GM12878 (cell line): ENCODE measurements around the gene RPS6KA4. TPM values are rescaled to one million over a fixed set of nuclear protein-coding genes. Genes with fewer than 3 reads are reported as not detected.

Experiments
- EED ChIP-seq: sonication (generic); IDR thresholded peaks from 2 replicates; pipeline ENCODE4 v1.6.1; 2016; ENCODE audit warnings: antibody characterized with exemption, low read depth
- ELK1 ChIP-seq: IDR thresholded peaks from 2 replicates; pipeline ENCODE4 v1.6.1; 2012; ENCODE audit warnings: low read depth, low read length, improper control_type of control experiment
- GABPA ChIP-seq: IDR thresholded peaks from 2 replicates; pipeline ENCODE4 v1.6.1; 2014; ENCODE audit warnings: antibody characterized with exemption, low read depth, mild to moderate bottlenecking, inconsistent platforms
- IKZF1 ChIP-seq: fragments of 450-650 bp; conservative IDR thresholded peaks from 2 replicates; pipeline ENCODE4 v1.6.1; 2017; ENCODE audit warnings: antibody characterized with exemption, mild to moderate bottlenecking
- JUND ChIP-seq: IDR thresholded peaks from 2 replicates; pipeline ENCODE4 v1.6.1; 2012; ENCODE audit warnings: low read depth, mild to moderate bottlenecking, low read length, improper control_type of control experiment, moderate library complexity
- NBN ChIP-seq: fragments of 450-650 bp; IDR thresholded peaks from 2 replicates; pipeline ENCODE4 v1.6.1; 2016
- NR2C2 ChIP-seq: IDR thresholded peaks from 2 replicates; pipeline ENCODE4 v1.6.1; 2011; ENCODE audit warnings: borderline replicate concordance, low read depth; ENCODE audit not compliant: control insufficient read depth, insufficient read length
- POLR2AphosphoS2 ChIP-seq: IDR thresholded peaks from 2 replicates; pipeline ENCODE4 v1.6.1; 2011; ENCODE audit warnings: low read depth, mild to moderate bottlenecking, low read length, improper control_type of control experiment, moderate library complexity
- SPI1 ChIP-seq: IDR thresholded peaks from 2 replicates; pipeline ENCODE4 v1.6.1; 2011; ENCODE audit warnings: low read depth, mild to moderate bottlenecking, low read length, moderate library complexity, borderline replicate concordance; ENCODE audit not compliant: insufficient read depth
- SREBF2 ChIP-seq: IDR thresholded peaks from 2 replicates; pipeline ENCODE4 v1.6.1; 2012; ENCODE audit warnings: mild to moderate bottlenecking, low read length
- STAT1 ChIP-seq: fragments of 450-650 bp; conservative IDR thresholded peaks from 2 replicates; pipeline ENCODE4 v1.6.1; 2014; ENCODE audit warnings: antibody characterized with exemption, mild to moderate bottlenecking
- USF1 ChIP-seq: IDR thresholded peaks from 2 replicates; pipeline ENCODE4 v1.6.1; 2011; ENCODE audit warnings: borderline replicate concordance, low read depth, mild to moderate bottlenecking, moderate library complexity, mixed read lengths, low read length; ENCODE audit not compliant: insufficient read depth; ENCODE audit errors: extremely low read length
- ZNF592 ChIP-seq: fragments of 450-650 bp; IDR thresholded peaks from 2 replicates; pipeline ENCODE4 v1.6.1; 2017; ENCODE audit warnings: mild to moderate bottlenecking, moderate library complexity
- polyA plus RNA-seq, 11 experiments: library from polyadenylated mRNA; depleted of rRNA in 4 of 11; unstranded in 6 of 11; stranded (reverse) in 5 of 11; fragments of >200 nt; fragmentation: Nextera tagmentation in 4 of 11; fragmentation: Illumina TruSeq in 1 of 11; extraction: Ambion mirVana in 4 of 11; extraction: Trizol in 1 of 11; gene quantifications; 1 replicate in 1 of 11; 2 replicates in 10 of 11; pipeline versions ENCODE4 v1.2.1 to v1.2.3, GENCODE V29; 2011 to 2016; ENCODE audit warnings: inconsistent platforms in 2 of 11, missing spikeins in 2 of 11, low read depth in 1 of 11
- total RNA-seq, 4 experiments: library from RNA; depleted of rRNA in 3 of 4; stranded (reverse); fragments of >200 nt in 3 of 4; fragmentation: Illumina TruSeq in 1 of 4; extraction: Trizol in 1 of 4; gene quantifications; 2 replicates each; pipeline versions ENCODE4 v1.2.1 to v1.2.3, GENCODE V29; 2013 to 2021
- TF ChIP-seq, protein P1 (sequence below): fragments of 450-650 bp; IDR thresholded peaks from 2 replicates; pipeline ENCODE4 v1.6.1; 2017; ENCODE audit warnings: low read depth, mild to moderate bottlenecking, moderate library complexity
- TF ChIP-seq, protein P2 (sequence below): fragments of 450-650 bp; formaldehyde crosslinking; IDR thresholded peaks from 2 replicates; pipeline ENCODE4 v1.4.0; 2022; ENCODE audit warnings: mild to moderate bottlenecking, moderate library complexity

Gene RPS6KA4
- total and polyA plus RNA-seq, 10 of the 15 experiments (the other 5 are each of a cell fraction or from before 2014, with no cell fraction given) = 0.34 to 32.6 (median 11.3) TPM

DNA sequence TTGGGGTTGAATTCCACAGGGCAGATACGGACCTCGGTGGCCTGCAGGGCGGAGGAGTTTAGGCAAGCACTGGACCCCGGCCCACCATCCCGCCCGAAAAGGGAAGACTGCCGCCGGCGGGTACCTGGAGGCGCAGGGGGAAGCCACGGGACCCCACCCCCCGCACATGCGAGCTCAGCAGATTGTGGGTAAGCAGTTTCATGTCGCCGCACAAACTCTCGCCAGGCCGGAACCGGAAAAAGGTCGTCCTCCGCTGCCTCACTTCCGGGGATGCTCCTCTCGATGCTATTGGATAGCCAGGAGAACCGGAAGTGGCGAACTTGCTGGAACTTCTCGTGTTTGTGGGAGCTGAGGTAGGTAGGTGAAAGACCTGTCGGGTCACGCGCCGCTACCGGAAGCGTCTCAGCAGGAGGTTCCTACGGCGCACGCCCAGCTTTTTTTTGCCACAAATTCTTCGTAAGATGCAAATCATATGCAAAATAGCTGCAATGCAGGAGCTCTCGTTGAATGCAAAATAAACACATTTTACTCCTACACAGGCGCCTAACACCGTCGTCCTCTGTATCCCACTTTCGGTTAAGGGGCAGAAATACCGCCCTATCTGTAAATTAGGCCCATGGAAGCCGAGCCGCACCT, 41.5 kb upstream of the RPS6KA4 start, which contains the start of gene TRMT112 (continued):
- TF ChIP-seq, protein P1, sequence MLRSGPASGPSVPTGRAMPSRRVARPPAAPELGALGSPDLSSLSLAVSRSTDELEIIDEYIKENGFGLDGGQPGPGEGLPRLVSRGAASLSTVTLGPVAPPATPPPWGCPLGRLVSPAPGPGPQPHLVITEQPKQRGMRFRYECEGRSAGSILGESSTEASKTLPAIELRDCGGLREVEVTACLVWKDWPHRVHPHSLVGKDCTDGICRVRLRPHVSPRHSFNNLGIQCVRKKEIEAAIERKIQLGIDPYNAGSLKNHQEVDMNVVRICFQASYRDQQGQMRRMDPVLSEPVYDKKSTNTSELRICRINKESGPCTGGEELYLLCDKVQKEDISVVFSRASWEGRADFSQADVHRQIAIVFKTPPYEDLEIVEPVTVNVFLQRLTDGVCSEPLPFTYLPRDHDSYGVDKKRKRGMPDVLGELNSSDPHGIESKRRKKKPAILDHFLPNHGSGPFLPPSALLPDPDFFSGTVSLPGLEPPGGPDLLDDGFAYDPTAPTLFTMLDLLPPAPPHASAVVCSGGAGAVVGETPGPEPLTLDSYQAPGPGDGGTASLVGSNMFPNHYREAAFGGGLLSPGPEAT = peak; percentile 55; the same call in 1 of the 2 replicates
- TF ChIP-seq ELK1 (peak; percentile 93), EED (no peak; the same call in 1 of the 2 replicates), GABPA (peak; percentile 98), USF1 (peak; percentile 76), JUND (no peak), POLR2AphosphoS2 (peak; percentile 74; the same call in 1 of the 2 replicates), SREBF2 (peak; percentile 70), NBN (0 out of 2 replicates have a peak, but pooled peaks have one; percentile 27), STAT1 (no peak), IKZF1 (no peak; the same call in 1 of the 2 replicates), NR2C2 (no peak), ZNF592 (0 out of 2 replicates have a peak, but pooled peaks have one; percentile 67), SPI1 (peak; percentile 52; the same call in 1 of the 2 replicates)
- TF ChIP-seq, protein P2, sequence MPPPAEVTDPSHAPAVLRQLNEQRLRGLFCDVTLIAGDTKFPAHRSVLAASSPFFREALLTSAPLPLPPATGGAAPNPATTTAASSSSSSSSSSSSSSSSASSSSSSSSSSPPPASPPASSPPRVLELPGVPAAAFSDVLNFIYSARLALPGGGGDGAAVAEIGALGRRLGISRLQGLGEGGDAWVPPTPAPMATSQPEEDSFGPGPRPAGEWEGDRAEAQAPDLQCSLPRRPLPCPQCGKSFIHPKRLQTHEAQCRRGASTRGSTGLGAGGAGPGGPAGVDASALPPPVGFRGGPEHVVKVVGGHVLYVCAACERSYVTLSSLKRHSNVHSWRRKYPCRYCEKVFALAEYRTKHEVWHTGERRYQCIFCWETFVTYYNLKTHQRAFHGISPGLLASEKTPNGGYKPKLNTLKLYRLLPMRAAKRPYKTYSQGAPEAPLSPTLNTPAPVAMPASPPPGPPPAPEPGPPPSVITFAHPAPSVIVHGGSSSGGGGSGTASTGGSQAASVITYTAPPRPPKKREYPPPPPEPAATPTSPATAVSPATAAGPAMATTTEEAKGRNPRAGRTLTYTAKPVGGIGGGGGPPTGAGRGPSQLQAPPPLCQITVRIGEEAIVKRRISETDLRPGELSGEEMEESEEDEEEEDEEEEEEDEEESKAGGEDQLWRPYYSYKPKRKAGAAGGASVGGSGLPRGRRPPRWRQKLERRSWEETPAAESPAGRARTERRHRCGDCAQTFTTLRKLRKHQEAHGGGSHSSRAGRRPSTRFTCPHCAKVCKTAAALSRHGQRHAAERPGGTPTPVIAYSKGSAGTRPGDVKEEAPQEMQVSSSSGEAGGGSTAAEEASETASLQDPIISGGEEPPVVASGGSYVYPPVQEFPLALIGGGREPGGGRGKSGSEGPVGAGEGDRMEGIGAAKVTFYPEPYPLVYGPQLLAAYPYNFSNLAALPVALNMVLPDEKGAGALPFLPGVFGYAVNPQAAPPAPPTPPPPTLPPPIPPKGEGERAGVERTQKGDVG = no peak
